Endothelial cell of umbilical vein (primary cell): ENCODE results near the gene SPTBN4. TPM values are rescaled to one million over a fixed set of nuclear protein-coding genes. Genes with fewer than 3 reads are reported as not detected.

Experiments used
- BruUV-seq: library from RNA; stranded (reverse); fragments of 400-500 nt; replicated peaks from 2 replicates; lab custom pipeline; 2021; lab: Mats Ljungman, UMichigan
- CTCF ChIA-PET: fragments of 300-600, 350-600 bp; sonication (Branson Sonifier 250); formaldehyde crosslinking; loops from one replicate; lab custom pipeline; 2021; ENCODE audit warnings: antibody characterized with exemption, inconsistent platforms; lab: Charles Lee
- POLR2A ChIA-PET: fragments of 300-600, 350-600 bp; sonication (Branson Sonifier 250); formaldehyde crosslinking; loops from one replicate; lab custom pipeline; 2021; ENCODE audit warnings: antibody characterized with exemption, inconsistent platforms; lab: Charles Lee
- DNase-seq: peaks from one replicate; pipeline ENCODE4 v3.0.0-alpha.2; 2011; ENCODE audit warnings: low read depth, low spot score
- FAIRE-seq: peaks from 2 replicates; lab custom pipeline; 2011; peaks lifted over from hg19 to GRCh38; lab: Jason Lieb, UNC
- H2AFZ ChIP-seq: 2 replicates; pipeline ENCODE4 v1.6.0; 2012; ENCODE audit warnings: low read depth, low read length, control low read depth, inconsistent platforms
- H3K27ac ChIP-seq: 2 replicates; pipeline ENCODE4 v1.5.1; 2011; ENCODE audit warnings: low read depth, mild to moderate bottlenecking, control low read depth, low read length, moderate library complexity; ENCODE audit not compliant: insufficient read depth
- H3K27me3 ChIP-seq, 2 experiments: 2 replicates each; pipeline versions ENCODE4 v1.6.0 to v1.6.1; 2011; ENCODE audit warnings: low read length in 2 of 2, mixed read lengths in 1 of 2; ENCODE audit not compliant: control insufficient read depth in 2 of 2, insufficient read depth in 2 of 2
- H3K36me3 ChIP-seq, 2 experiments: 2 replicates in 1 of 2; 3 replicates in 1 of 2; pipeline ENCODE4 v1.5.1; 2011; ENCODE audit warnings: low read length in 2 of 2, mild to moderate bottlenecking in 1 of 2, moderate library complexity in 1 of 2; ENCODE audit not compliant: control insufficient read depth in 2 of 2, insufficient read depth in 2 of 2; ENCODE audit errors: extremely low read depth in 1 of 2
- H3K4me1 ChIP-seq: 3 replicates; pipeline ENCODE4 v1.5.1; 2011; ENCODE audit warnings: mild to moderate bottlenecking, low read length; ENCODE audit not compliant: control insufficient read depth, insufficient read depth; ENCODE audit errors: extremely low read depth
- H3K4me2 ChIP-seq: 2 replicates; pipeline ENCODE4 v1.6.1; 2011; ENCODE audit warnings: low read length, control low read depth, mixed read lengths; ENCODE audit not compliant: insufficient read depth
- H3K4me3 ChIP-seq, 3 experiments: fragments of 200-600 bp in 1 of 3; sonication (generic), shearing (Covaris generic) in 1 of 3; replicated peaks in 1 of 3; 2 replicates each; pipeline ENCODE4 v1.5.1; 2011 to 2016; ENCODE audit warnings: control low read depth in 3 of 3, low read length in 3 of 3, mild to moderate bottlenecking in 2 of 3, inconsistent platforms in 1 of 3, low read depth in 1 of 3, moderate library complexity in 1 of 3; ENCODE audit not compliant: insufficient read depth in 1 of 3
- H3K79me2 ChIP-seq: 2 replicates; pipeline ENCODE4 v1.6.0; 2012; ENCODE audit warnings: low read length, inconsistent platforms; ENCODE audit not compliant: control insufficient read depth, insufficient read depth
- H3K9ac ChIP-seq: replicated peaks from 2 replicates; pipeline ENCODE3; 2011; ENCODE audit warnings: low read length, control low read depth; ENCODE audit not compliant: insufficient read depth; ENCODE audit errors: extremely low read depth
- H3K9me1 ChIP-seq: replicated peaks from 3 replicates; pipeline ENCODE4 v1.6.0; 2011; ENCODE audit warnings: mild to moderate bottlenecking, low read length; ENCODE audit not compliant: control insufficient read depth, insufficient read depth; ENCODE audit errors: extremely low read depth
- H3K9me3 ChIP-seq: replicated peaks from 2 replicates; pipeline ENCODE4 v1.5.1; 2012; ENCODE audit warnings: low read length, inconsistent platforms; ENCODE audit not compliant: control insufficient read depth, insufficient read depth
- H4K20me1 ChIP-seq: replicated peaks from 2 replicates; pipeline ENCODE3; 2011; ENCODE audit warnings: mild to moderate bottlenecking, low read length; ENCODE audit not compliant: control insufficient read depth, insufficient read depth; ENCODE audit errors: extremely low read depth
- EZH2 ChIP-seq: IDR thresholded peaks from 2 replicates; pipeline ENCODE4 v1.6.1; 2012; ENCODE audit warnings: borderline replicate concordance, low read depth, mild to moderate bottlenecking, moderate library complexity, low read length, inconsistent platforms; ENCODE audit not compliant: severe bottlenecking
- FOS ChIP-seq: IDR thresholded peaks from 2 replicates; pipeline ENCODE4 v1.6.1; 2011; ENCODE audit warnings: mild to moderate bottlenecking, low read length, moderate library complexity, borderline replicate concordance; ENCODE audit not compliant: insufficient read depth
- GATA2 ChIP-seq: IDR thresholded peaks from 2 replicates; pipeline ENCODE4 v1.7.0; 2011; ENCODE audit warnings: low read depth, mild to moderate bottlenecking, moderate library complexity, mixed read lengths, low read length; ENCODE audit not compliant: insufficient read length, insufficient read depth
- JUN ChIP-seq: IDR thresholded peaks from 2 replicates; pipeline ENCODE4 v1.6.1; 2011; ENCODE audit warnings: borderline replicate concordance, low read depth; ENCODE audit not compliant: insufficient read length, insufficient read depth
- MYC ChIP-seq: IDR thresholded peaks from one replicate; pipeline ENCODE4 v1.6.1; 2011; ENCODE audit warnings: mild to moderate bottlenecking, low read depth, low read length
- POLR2A ChIP-seq: IDR thresholded peaks from 2 replicates; pipeline ENCODE4 v1.6.1; 2012; ENCODE audit warnings: low read depth, mild to moderate bottlenecking, control low read depth, low read length
- POLR2AphosphoS5 ChIP-seq: IDR thresholded peaks from 2 replicates; pipeline ENCODE4 v1.6.1; 2012; ENCODE audit warnings: low read depth, mild to moderate bottlenecking, control low read depth, low read length, moderate library complexity; ENCODE audit not compliant: insufficient read depth
- dilution Hi-C: fragments of 300-500 bp; cut with MboI; formaldehyde crosslinking; loops from one replicate; pipeline ENCODE4 v1.15.0; 2019; ENCODE audit warnings: low sequenced_read_pairs; ENCODE audit not compliant: extremely low pct_ligation_motif_present
- intact Hi-C: fragments of 100-400 bp; cut with micrococcal nuclease; formaldehyde crosslinking; loops from one replicate; pipeline ENCODE4 v1.10.0; 2022
- polyA plus RNA-seq, 4 experiments: library from polyadenylated mRNA; depleted of rRNA in 3 of 4; stranded (reverse) in 3 of 4; unstranded in 1 of 4; fragments of >200 nt; gene quantifications; 2 replicates each; pipeline versions ENCODE4 v1.2.1 to v1.2.3, GENCODE V29; 2011 to 2012; ENCODE audit warnings: missing spikeins in 1 of 4
- total RNA-seq: library from RNA; stranded (reverse); gene quantifications from 2 replicates; pipeline ENCODE4 v1.2.3, GENCODE V29; 2021
- TF ChIP-seq, protein P1 (sequence below): IDR thresholded peaks from 2 replicates; pipeline ENCODE4 v1.6.1; 2011; ENCODE audit not compliant: insufficient read depth, insufficient read length
- TF ChIP-seq, protein P2 (sequence below), 2 donors: IDR thresholded peaks; 1 replicate in 1 of 2; 2 replicates in 1 of 2; pipeline ENCODE4 v1.5.1; 2011; ENCODE audit warnings: low read length in 2 of 2, mild to moderate bottlenecking in 2 of 2, moderate library complexity in 2 of 2, control low read depth in 1 of 2, inconsistent platforms in 1 of 2, low read depth in 1 of 2; ENCODE audit not compliant: insufficient read depth in 1 of 2; ENCODE audit errors: extremely low read depth in 1 of 2

The SPTBN4 gene
- total and polyA plus RNA-seq, 2 donors (not counting 3 experiments of a cell fraction or from before 2014, with no cell fraction given) = 0.33 TPM; not detected in 1

DNA sequence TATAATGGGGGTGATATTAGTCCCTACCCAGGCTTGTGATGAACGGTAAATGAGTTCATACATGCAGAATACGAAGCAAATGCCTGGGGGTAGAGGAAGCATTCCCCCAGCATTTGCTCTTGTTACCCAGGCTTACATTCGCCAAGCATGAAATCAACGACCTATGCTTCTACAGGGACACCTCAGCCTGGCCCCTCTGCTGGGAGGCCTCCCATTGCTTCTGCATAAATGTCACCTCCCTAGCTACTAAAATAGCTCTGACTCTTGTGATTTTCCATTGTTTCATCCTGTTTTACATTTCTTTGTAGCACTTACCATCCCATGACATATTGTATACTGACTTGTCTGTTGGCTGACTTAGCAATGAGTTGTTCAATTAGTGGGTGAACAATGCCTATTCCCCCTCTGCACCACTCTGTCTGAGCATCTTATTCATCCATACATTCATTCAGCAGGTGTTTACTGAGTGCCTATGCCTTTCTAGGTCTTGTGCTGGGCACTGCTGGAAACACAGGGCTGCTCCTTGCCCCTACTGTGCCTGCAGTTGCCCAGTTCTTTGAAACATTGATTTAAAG, 47.0 kb downstream of the SPTBN4 start:
- no peak for TF ChIP-seq FOS
- peak; percentile 2 for TF ChIP-seq EZH2
- TF ChIP-seq POLR2A = no peak
- CTCF ChIA-PET = no interaction called here
- FAIRE-seq (no peak), DNase-seq (no peak)
- Histone ChIP-seq H3K4me1 (no peaks in the 10 kb centered on the region), H3K79me2 (no peaks in the 10 kb centered on the region), H3K9ac (no peak overlapping the region), H3K4me2 (no peak overlapping the region), H3K27ac (no peak overlapping the region), H3K27me3 (peaks cover 24 to 30% of the 10 kb centered on the region in 2 experiments), H3K4me3 (no peak overlapping the region), H3K9me3 (no peaks in the 10 kb centered on the region), H4K20me1 (no peaks in the 10 kb centered on the region), H3K9me1 (no peaks in the 10 kb centered on the region), H3K36me3 (no peaks in the 10 kb centered on the region), H2AFZ (no peak overlapping the region)
- no TSS peak for BruUV-seq
- POLR2A ChIA-PET = no interaction called here
- dilution Hi-C loops (no loop called here), intact Hi-C loops (no loop called here)

DNA sequence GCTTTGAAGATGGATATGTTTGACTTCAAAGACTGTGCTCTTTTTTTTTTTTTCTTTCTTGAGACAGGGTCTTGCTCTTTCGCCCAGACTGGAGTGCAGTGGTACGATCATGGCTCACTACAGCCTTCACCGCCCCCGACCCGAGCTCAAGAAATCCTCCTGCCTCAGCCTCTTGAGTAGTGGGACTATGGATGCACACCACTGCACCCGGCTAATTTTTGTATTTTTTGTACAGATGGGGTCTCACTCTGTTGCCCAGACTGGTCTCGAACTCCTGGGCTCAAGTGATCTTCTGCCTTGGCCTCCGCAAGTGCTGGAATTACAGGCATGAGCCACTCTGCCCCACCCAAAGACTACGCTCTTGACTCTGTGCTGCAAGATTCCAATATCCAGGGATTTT, 50.4 kb downstream of the SPTBN4 start:
- ChIA-PET CTCF (interaction anchor here (0.8 to 1.0 kb wide), 2 partner anchors 14 to 53 kb away, joined by 3 read pairs; no protein-coding TSS in a partner anchor), POLR2A (no interaction called here)
- no peaks in the 10 kb centered on the region for H4K20me1 ChIP-seq
- intact Hi-C loops = no loop called here
- no TSS peak for BruUV-seq
- H3K4me3 ChIP-seq = no peak overlapping the region
- peaks cover 18 to 28% of the 10 kb centered on the region in 2 experiments for H3K27me3 ChIP-seq
- H3K9me3 ChIP-seq = no peaks in the 10 kb centered on the region
- no peak for TF ChIP-seq JUN
- TF ChIP-seq, protein P1, sequence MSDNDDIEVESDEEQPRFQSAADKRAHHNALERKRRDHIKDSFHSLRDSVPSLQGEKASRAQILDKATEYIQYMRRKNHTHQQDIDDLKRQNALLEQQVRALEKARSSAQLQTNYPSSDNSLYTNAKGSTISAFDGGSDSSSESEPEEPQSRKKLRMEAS = no peak
- no peak for TF ChIP-seq POLR2AphosphoS5
- no peak for TF ChIP-seq MYC
- TF ChIP-seq, protein P2, sequence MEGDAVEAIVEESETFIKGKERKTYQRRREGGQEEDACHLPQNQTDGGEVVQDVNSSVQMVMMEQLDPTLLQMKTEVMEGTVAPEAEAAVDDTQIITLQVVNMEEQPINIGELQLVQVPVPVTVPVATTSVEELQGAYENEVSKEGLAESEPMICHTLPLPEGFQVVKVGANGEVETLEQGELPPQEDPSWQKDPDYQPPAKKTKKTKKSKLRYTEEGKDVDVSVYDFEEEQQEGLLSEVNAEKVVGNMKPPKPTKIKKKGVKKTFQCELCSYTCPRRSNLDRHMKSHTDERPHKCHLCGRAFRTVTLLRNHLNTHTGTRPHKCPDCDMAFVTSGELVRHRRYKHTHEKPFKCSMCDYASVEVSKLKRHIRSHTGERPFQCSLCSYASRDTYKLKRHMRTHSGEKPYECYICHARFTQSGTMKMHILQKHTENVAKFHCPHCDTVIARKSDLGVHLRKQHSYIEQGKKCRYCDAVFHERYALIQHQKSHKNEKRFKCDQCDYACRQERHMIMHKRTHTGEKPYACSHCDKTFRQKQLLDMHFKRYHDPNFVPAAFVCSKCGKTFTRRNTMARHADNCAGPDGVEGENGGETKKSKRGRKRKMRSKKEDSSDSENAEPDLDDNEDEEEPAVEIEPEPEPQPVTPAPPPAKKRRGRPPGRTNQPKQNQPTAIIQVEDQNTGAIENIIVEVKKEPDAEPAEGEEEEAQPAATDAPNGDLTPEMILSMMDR (IDR thresholded peaks at IDR 0.05; ENCODE audit: extremely low read depth in 1 of 2, insufficient read depth in 1 of 2, low read depth in 1 of 2, low read length in 2 of 2) = no peak
- TF ChIP-seq FOS = no peak
- no peak for TF ChIP-seq GATA2
- no peak for TF ChIP-seq POLR2A
- no peak for TF ChIP-seq EZH2
- no peak overlapping the region for H3K4me2 ChIP-seq
- FAIRE-seq (no peak), DNase-seq (no peak)
- no peaks in the 10 kb centered on the region for H3K9me1 ChIP-seq
- no peak overlapping the region for H3K27ac ChIP-seq
- dilution Hi-C loops = no loop called here
- H3K9ac ChIP-seq = no peak overlapping the region
- no peaks in the 10 kb centered on the region for H3K79me2 ChIP-seq
- no peaks in the 10 kb centered on the region for H3K4me1 ChIP-seq
- no peak overlapping the region for H2AFZ ChIP-seq
- no peaks in the 10 kb centered on the region for H3K36me3 ChIP-seq
